ENCODE data around the gene ARFGEF2.
"Not testable (repeated sequence)": the region's sequence is repeated elsewhere in the genome, so short reads cannot be mapped to it uniquely, and the experiment has no call there.

- TF ChIP-seq, protein P1, sequence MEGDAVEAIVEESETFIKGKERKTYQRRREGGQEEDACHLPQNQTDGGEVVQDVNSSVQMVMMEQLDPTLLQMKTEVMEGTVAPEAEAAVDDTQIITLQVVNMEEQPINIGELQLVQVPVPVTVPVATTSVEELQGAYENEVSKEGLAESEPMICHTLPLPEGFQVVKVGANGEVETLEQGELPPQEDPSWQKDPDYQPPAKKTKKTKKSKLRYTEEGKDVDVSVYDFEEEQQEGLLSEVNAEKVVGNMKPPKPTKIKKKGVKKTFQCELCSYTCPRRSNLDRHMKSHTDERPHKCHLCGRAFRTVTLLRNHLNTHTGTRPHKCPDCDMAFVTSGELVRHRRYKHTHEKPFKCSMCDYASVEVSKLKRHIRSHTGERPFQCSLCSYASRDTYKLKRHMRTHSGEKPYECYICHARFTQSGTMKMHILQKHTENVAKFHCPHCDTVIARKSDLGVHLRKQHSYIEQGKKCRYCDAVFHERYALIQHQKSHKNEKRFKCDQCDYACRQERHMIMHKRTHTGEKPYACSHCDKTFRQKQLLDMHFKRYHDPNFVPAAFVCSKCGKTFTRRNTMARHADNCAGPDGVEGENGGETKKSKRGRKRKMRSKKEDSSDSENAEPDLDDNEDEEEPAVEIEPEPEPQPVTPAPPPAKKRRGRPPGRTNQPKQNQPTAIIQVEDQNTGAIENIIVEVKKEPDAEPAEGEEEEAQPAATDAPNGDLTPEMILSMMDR (IDR thresholded peaks at IDR 0.05): not testable (repeated sequence)
- TF ChIP-seq POLR2A (IDR thresholded peaks at IDR 0.05): not testable (repeated sequence)
These were observed 14.7 kb downstream of the ARFGEF2 start for GRCh38 chr20:48936178-48936577.
